ENCODE results near the gene DSCAML1.

Gene DSCAML1, protein sequence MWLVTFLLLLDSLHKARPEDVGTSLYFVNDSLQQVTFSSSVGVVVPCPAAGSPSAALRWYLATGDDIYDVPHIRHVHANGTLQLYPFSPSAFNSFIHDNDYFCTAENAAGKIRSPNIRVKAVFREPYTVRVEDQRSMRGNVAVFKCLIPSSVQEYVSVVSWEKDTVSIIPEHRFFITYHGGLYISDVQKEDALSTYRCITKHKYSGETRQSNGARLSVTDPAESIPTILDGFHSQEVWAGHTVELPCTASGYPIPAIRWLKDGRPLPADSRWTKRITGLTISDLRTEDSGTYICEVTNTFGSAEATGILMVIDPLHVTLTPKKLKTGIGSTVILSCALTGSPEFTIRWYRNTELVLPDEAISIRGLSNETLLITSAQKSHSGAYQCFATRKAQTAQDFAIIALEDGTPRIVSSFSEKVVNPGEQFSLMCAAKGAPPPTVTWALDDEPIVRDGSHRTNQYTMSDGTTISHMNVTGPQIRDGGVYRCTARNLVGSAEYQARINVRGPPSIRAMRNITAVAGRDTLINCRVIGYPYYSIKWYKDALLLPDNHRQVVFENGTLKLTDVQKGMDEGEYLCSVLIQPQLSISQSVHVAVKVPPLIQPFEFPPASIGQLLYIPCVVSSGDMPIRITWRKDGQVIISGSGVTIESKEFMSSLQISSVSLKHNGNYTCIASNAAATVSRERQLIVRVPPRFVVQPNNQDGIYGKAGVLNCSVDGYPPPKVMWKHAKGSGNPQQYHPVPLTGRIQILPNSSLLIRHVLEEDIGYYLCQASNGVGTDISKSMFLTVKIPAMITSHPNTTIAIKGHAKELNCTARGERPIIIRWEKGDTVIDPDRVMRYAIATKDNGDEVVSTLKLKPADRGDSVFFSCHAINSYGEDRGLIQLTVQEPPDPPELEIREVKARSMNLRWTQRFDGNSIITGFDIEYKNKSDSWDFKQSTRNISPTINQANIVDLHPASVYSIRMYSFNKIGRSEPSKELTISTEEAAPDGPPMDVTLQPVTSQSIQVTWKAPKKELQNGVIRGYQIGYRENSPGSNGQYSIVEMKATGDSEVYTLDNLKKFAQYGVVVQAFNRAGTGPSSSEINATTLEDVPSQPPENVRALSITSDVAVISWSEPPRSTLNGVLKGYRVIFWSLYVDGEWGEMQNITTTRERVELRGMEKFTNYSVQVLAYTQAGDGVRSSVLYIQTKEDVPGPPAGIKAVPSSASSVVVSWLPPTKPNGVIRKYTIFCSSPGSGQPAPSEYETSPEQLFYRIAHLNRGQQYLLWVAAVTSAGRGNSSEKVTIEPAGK (N-terminal part only)

DNA sequence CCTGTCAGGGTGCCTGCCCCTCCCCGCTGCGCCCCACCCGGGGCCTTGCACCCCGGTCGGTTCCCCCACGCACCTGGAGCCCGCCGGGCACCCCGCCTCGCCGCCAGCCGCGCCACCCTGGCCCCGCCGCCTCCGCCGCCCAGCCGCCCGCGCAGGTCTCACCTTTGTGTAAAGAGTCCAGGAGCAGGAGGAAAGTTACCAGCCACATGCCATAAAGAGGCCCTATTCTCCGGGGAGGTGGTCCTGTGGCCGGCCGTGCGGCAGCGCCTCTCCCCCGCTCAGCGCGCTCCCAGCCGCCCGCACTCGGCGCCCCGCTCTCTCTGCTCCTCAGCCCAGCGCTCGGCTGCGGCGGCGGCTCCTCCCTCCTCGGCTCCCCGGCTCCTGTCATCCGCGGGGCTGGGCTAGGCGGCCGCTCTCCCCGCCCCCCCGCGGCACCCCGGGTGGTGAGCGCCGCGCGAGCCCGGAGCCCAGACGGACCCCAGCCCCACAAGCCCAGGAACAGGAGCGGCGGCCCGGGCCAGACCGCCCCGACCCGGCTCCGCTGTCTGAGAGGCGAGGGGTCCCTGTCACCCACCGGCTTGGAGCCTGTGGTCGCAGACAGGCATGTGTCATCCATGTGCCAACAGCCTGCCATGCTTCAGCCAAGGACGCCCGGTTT lies at the start of gene DSCAML1:
DSCAML1 (minus strand) TSS at position 345 of the 658 bp plus-strand sequence; CDS start at position 208, 137 bp downstream.
- DNase-seq, result no peak

DNA sequence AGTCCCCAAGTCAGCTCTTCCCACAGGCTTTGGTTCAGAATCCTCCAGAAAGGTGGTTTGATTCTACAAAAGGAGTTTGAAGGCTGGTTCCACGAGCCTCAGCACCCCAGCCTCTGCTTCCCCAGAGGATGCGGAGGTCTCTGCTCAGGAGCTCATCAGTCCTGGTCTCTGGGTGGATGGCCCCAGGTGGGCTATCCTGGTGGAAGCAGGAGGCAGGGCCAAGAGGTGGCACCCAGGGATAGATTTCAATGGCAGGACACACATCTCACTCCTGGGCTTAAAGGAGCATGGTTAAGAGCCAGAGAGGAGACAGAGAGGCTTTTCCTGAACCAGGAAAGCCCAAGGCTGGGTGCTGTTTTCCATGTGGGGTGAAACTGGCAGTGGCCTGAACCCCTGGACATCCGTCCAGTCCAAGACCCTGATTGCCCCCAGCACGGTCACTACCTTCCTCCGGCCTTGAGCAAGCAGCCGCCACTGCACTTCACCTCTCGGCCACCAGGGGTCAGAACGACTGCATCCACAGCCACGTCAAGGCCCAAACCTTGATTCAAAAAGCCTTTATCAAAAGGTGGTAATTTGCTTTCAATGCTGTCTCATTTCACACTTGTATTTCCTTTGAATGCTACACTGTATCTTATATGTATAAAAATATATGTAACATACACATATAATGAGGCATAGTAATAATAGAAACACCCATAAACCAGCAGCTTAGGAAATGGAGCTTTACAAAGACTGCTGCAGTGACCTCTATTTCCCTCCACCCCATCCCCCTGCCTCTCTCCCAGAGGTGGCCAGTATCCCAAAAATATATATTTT lies 46.9 kb upstream of the DSCAML1 start:
- peak; percentile 39 for DNase-seq

DNA sequence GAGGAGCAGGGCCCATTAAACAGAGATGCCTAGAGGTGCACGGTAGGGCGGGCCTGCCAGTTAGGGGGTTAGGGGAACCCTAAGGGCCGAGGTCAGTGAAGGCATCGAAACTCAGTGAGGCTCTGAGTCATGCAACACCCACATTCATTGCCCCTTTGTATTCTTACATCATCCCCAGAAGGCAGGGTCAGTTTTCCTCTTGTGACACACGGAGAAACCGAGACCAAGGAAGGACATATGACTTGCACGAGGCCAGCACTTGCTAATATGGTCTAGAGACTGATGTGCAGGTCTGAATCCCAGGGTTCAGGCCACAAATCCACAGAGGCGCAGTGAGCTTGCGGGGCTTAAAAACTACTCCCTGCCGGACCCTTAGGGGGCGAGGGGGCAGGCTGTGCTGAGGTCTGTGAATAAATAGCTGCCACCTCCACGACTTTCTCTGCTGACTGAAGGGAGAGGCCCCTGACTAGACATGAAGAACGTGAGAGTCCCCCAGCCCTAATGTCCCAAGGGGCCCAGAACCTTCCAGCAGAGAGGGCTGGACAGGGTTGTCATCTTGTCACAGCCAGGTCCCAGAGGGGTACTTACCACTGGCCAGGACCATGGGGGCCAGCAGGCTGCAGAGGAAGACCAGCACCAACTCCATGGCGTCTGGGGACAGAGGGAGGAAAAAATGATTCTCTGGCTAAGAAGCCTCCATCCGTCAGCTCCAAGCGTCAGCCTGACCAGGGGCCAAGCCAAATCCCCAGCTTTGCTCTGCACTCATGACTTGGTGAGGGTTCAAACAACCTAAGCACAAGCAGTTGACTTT lies 45.3 kb upstream of the DSCAML1 start:
- DNase-seq, result no peak

DNA sequence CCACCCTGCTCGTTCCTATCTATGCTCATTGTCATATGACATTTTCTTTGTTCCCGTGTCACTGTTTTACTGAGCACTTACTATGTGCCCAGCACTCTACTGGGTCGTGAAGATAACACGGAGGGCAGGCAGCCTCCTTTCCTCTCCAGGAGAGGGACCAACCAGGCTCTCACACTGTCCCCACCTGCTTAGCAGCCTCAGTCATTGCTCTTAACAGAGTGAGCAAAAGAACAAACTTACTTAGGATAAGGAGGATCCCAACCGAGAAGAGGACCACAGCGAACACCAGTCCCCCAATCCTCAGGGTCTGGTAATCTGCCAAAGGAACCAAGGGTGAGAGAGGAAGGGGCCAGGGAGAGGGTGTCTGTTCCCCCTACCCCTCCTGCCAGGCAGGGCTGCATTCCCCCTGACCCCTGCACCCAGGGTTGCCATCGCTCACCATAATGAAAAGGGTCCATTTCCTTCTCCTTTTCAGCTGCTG lies 44.6 kb upstream of the DSCAML1 start:
- DNase-seq, result no peak

DNA sequence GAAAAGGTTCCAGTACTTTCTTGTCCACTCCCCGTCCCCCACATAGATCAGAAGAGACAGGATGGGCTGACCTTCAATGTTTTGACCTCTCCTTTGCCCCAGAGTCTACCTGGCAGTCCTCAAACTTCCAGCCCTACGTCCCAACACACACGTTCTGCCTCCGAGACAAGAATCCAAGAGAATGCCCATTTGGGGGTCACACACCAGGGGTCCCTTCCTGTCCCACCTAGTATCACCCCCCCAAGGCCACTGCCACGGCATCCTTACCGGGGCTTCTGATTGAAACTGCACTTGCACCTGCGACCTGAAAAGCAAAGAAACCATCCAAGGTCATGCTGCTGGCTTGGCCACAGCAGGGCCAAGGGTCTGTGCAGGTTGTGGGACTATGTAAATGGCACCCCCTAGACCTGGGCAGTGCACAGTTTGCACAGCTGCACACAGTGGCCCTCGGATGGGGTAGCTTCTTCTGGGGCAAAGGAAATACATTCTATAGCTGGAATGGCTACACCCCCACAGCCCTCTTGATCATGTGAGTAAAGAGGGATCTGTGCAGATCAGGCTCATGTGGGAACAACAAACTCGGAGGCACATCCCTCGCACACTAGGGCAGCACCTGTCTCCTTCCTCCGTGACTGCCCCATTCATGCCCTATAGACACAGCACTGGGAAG lies 44.0 kb upstream of the DSCAML1 start:
- DNase-seq, result no peak

DNA sequence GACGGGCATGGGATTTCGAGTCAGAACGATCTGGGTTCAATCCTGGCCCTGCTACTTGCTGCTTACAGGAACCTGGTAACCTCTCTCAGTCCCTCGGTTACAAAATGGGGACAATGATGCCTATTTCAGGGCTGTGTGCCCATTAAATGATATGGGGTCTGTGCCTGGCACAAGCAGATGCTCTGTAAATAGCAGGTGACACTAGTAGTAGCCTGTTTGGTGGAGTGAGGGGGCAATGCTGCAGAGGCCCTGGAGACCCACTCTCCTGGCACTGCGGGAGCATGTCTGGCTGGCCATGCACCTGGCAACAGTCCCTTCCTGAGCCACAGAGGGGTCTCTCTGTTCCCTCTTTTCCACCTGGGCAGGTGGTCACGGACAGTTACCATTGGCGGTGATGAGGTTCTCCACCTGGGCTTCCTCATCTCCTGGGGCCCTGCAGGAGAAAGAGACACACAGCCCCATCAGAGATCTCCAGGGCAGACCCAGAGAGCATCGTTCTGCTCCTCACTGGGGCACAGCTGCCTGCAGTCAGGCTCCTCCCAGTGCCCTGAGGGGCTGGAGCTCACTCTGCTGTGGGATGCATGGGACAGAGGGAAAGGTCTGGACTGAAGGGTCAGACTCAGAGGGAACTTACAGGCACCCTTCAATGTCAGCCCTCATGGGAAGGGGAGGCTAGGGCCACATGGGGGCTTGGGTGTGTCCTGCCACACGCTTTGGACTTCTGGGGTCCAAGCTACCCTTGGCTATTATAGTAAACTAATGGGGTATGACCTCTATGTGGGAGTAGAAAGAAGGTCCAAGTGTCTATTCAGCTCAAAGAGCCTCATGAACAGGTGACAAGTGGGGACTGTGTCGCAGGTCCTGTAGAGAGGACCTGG lies 43.2 kb upstream of the DSCAML1 start:
- no peak for DNase-seq

DNA sequence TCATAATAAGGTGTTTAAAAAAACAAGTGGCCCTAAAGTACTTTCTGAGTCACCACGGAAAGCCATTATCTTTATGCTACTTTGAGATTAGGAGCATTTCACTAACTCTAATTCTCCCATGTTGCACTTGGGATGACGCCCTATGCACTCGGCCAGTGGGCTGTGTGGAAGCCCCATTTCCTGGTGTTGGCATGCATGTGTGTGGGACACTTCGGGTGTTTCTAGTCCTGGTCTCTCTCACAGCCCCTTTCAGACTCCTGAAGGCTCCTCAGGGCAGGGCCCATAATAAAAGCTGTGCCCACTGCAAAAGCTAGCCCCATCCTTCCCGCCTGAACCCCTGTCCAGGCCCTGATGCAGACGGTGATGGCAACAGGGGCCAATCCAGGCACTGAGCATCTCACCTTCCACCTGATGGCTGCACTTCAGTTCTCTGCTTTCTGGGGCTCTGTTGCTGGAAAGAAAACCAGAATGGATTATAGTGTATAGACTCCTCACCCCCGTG lies 42.4 kb upstream of the DSCAML1 start:
- DNase-seq, result no peak

DNA sequence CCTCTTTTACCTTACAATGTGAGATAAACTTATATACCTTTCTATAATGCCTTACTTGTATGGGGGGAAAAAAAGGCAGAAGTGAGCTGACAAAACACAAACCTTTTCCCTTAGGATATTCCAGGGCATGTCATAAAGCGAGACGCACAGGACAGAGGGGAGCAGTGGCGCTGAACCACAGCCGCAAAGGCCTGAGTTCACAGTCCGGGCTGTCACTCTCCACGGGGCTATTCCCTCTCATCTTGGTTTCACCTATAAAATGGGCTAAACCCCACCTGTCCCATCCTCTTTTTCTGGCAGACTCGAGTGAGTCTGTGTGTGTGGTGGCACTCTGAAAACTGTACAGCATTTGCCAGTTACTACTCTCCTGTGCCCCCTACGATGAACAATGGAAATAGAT lies 41.9 kb upstream of the DSCAML1 start:
- DNase-seq, result no peak

DNA sequence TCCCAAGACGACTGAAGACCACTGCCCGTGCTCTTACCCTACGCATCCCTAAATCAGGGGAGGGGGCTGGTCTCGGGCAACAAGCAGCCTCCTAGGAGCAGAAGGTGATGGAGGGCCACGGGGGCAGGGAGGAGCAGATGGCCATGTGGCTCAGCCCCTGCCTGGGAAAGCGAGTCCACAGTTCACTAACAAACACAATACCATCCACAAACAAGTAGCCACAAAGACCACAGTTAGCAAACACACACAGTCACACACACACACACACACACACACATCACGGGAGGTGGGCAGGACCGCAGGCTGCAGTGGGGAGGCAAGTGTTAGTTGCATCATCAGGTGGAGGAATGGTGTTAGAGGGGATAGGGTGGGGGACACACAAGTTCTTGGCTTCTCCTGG lies 40.8 kb upstream of the DSCAML1 start:
- DNase-seq, result no peak

DNA sequence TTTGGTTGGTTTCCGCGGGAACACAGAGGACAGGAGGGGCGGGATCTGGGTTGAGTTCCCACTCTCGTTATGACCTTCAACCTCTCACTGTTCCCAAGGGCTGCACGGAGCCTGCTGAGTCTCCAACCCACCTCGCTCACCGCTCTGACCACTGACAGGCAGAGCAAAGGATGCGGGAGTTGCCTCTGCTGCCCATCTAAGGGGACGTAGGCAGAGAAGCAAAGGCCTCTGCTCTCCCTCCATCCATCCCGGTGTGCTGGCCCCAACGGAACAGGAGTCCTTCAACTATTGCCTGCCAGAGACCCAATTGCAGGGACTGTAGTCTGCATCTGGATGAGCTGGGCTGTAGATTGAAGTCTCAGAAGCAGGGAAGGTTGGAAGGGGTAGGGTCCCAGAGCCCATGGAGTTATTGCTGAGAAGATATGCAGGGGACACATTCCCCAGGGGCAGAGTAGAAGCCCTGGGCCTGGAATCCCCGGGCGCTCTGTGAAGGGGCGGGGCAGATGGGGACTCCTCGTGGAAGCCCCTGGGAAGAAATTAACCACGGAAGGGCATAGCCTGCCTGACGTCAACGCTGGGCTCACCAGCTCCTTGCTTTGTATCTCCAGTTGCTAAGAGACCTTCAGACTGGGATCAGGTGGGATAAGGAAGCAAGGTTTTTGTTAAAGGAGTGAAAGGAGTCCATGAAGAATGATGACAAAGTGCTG lies 40.2 kb upstream of the DSCAML1 start:
- no peak for DNase-seq

DNA sequence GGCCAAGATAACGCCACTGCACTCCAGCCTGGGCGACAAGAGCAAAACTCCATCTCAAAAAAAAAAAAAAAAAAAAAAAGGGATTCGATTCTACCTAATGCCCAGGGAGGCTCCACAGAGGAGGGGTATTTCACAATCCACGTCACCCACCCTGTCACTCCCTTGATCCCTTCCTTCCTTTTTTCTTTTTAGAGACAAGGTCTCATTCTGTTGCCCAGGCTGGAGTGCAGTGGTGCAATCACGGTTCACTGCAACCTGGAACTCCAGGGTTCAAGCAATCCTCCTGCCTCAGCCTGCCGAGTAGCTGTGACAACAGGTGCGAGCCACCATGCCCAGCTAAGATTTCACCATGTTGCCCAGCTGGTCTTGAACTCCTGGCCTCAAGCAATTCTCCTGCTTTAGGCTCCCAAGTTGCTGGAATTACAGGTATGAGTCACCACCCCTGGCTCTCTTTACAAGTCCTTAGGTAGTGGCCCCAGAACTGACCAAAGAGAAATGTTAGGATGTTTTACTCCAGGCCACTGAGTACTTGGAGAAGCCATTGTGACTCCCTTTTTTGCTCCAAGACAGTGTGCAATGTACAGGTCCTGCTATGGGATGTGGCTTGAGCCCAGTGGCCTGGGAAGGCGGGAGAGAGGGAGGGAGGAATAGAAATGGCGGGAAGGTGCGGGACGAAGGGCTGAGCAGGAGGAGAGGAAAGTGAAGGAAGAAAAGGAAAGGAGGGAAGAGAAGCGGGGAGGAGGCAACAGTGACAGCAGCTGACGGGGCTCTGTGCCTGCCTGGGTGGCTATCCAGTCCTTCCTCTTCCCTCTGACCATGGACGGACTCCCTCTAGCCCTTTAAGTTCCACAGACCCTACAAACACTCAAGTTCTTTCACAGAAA lies 39.3 kb upstream of the DSCAML1 start:
- no peak for DNase-seq

DNA sequence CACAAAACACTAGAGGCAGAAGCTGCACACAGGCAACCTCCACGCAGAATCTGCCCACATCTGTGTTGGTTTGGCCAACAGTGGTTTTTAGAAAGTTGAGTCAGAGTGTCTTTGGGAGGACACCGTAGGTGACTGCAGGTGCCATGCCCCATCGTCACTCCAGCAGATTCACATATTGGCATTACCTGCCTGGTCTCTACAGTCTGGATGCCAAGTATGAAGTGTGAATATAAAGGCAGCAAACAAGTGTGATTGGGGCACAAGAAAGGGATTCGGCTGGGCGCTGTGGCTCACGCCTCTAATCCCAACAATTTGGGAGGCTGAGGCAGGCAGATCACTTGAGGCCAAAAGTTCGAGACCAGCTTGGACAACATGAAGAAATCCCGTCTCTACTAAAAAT lies 38.6 kb upstream of the DSCAML1 start:
- no peak for DNase-seq

DNA sequence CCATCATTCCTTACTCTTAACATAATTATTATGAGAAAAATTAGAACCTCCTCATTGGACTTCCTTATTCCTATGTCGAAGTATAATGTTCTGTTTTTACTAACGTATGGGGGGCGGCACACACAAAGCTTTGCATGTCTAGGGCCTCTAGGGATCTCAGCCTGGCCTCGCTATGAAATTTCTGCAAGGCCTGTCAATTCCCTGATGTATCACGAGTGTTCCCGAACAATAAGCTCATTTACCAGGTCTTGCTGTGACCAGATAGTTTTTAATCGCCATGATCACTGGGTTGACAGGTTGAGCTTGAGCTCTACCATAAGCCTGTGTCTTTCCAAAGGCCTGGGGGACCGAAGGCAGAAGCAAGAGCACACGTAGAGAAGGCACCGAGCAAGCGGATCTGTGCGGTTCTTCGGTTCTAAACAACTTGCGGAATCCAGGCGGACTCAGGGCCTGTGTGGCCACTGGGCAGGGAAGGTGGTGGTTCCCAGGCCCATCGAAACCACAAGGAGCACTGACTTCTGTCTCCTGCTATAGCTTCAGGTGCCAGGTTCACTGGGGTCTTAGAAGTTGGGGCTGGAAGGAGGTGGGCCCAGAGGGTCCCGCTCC lies 37.9 kb upstream of the DSCAML1 start:
- no peak for DNase-seq

DNA sequence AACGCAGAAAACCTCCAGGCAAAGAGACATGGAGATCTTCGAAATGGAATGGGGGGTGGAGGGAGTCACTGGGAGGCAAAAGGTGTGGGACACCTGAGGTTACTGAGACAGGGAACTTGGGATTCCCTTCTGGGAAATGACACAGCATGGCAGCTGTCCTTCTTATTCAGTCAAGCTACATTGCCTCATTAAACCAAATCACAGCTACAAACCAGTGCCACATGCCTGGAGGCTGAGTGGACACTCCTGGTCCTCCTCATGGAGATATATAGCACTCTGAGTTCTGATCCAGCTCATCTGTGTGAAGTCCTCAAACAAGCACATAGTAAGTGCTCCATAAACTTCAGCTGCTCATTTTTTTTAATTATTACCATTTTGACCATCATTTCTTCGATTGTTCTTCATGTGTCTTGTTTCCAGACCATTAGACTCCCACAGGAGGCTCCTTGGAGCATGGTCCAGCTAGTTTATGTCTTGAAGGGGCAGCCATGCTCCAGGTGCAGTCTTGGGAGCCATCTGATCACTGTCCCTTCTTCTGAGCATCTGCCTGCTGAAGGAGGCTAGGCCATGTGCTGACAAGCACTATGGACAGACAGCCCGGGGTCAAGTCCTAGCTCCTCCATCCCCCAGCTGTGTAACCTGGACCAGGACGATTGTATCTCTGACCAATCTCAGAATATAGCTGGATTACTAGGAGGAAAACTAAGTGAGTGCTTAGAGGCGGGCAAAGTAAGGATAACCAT lies 37.2 kb upstream of the DSCAML1 start:
- no peak for DNase-seq

DNA sequence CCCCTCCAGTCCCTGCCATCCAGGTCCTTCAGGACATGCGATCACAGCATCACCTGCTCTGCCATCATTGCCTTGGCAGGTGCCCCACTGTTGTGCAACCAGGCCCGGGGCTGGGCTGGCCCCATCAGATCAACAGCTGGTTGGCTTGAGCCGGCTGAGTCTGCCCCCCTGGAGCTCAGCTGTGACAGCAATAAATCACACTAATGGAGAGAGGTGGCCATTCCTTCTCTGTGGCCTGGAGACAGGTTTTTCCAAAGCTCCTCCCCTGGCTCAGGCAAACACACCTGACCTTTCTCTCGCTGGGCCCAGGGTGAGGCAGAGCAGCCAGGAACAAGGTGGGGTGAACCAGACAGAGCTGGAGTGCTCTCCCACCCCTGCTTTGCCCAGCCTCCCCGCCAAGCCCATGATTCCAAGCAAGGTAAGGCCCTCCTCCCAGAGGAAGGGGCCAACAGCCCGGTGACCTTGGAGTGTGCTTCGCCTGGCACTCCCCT lies 36.4 kb upstream of the DSCAML1 start:
- peak; percentile 34 for DNase-seq

DNA sequence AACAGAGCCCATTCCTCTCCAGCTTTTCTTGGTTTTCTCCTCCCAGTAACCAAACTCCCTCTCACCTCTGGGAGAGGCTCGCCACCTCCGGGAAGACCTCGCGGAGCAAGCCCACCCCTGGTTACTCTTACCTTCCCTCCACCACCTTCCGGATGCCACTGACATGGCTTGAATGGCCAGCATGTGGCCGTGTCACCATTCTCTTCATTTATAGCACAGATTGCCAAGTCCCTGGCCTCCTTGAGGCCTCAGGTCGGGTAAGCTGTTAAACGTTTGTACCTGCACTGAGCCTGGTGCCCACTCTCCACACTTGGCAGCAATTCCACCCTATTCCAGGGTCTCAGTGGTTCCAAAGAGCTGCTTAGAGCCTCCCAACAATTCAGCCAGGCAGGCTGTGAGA lies 35.5 kb upstream of the DSCAML1 start:
- DNase-seq, result no peak
